IMR-90 (cell line): ENCODE data around the gene KRTAP4-5. TPM values are rescaled to one million over a fixed set of nuclear protein-coding genes. Genes with fewer than 3 reads are reported as not detected.

ENCODE experiments used
- ATAC-seq: fragments of 200-7000 bp; cut with Tn5 transposase; 2 replicates; pipeline ENCODE4 v1.9.1; 2020; ENCODE audit warnings: low read depth, mild to moderate bottlenecking, moderate library complexity
- BruUV-seq: library from RNA; stranded (reverse); fragments of 400-500 nt; replicated peaks from 2 replicates; lab custom pipeline; 2021; lab: Mats Ljungman, UMichigan
- CTCF ChIA-PET: fragments of 300-600 bp; formaldehyde crosslinking; extraction: SDS; loops from one replicate; lab custom pipeline; 2021; ENCODE audit warnings: antibody characterized with exemption; lab: Yijun Ruan, JAX
- POLR2A ChIA-PET: fragments of 300-600 bp; sonication (Branson Sonifier 250); formaldehyde crosslinking; loops from one replicate; lab custom pipeline; 2022; ENCODE audit warnings: antibody characterized with exemption; ENCODE audit not compliant: unreplicated experiment; lab: Charles Lee
- DNase-seq: peaks from one replicate; pipeline ENCODE4 v3.0.0; 2013
- H2AFZ ChIP-seq: replicated peaks from 2 replicates; pipeline ENCODE3; 2013; ENCODE audit warnings: low read length, mild to moderate bottlenecking; ENCODE audit not compliant: poor library complexity
- H2AK5ac ChIP-seq: 2 replicates; pipeline ENCODE4 v1.6.1; 2013; ENCODE audit warnings: low read depth, low read length, inconsistent platforms
- H2AK9ac ChIP-seq: replicated peaks from 2 replicates; pipeline ENCODE3; 2013; ENCODE audit warnings: mild to moderate bottlenecking, low read depth, low read length, moderate library complexity; ENCODE audit not compliant: poor library complexity
- H2BK120ac ChIP-seq: 2 replicates; pipeline ENCODE4 v1.6.1; 2013; ENCODE audit warnings: low read depth, low read length, inconsistent platforms
- H2BK15ac ChIP-seq: 3 replicates; pipeline ENCODE4 v1.6.1; 2013; ENCODE audit warnings: low read depth, low read length, inconsistent platforms
- H2BK20ac ChIP-seq: 2 replicates; pipeline ENCODE4 v1.6.1; 2013; ENCODE audit warnings: low read depth, mild to moderate bottlenecking, inconsistent platforms, low read length, moderate library complexity
- H2BK5ac ChIP-seq: 2 replicates; pipeline ENCODE4 v1.6.1; 2013; ENCODE audit warnings: mild to moderate bottlenecking, low read depth, low read length, inconsistent platforms; ENCODE audit not compliant: poor library complexity, severe bottlenecking
- H3K14ac ChIP-seq: replicated peaks from 2 replicates; pipeline ENCODE4 v1.6.1; 2013; ENCODE audit warnings: low read depth, low read length, inconsistent platforms
- H3K18ac ChIP-seq: 2 replicates; pipeline ENCODE4 v1.6.1; 2013; ENCODE audit warnings: low read depth, low read length, control low read depth
- H3K23ac ChIP-seq: 2 replicates; pipeline ENCODE4 v1.6.1; 2013; ENCODE audit warnings: low read depth, low read length, inconsistent platforms
- H3K27ac ChIP-seq: 2 replicates; pipeline ENCODE4 v1.5.1; 2013; ENCODE audit warnings: mild to moderate bottlenecking, control low read depth, low read length; ENCODE audit not compliant: insufficient read depth
- H3K27me3 ChIP-seq: 2 replicates; pipeline ENCODE4 v1.6.1; 2013; ENCODE audit warnings: low read length; ENCODE audit not compliant: control insufficient read depth, insufficient read depth
- H3K36me3 ChIP-seq: 2 replicates; pipeline ENCODE4 v1.6.1; 2013; ENCODE audit warnings: low read length, mixed read lengths; ENCODE audit not compliant: control insufficient read depth, insufficient read depth
- H3K4ac ChIP-seq: 2 replicates; pipeline ENCODE4 v1.6.1; 2013; ENCODE audit warnings: low read depth, low read length, inconsistent platforms
- H3K4me1 ChIP-seq: 2 replicates; pipeline ENCODE4 v1.6.1; 2013; ENCODE audit warnings: low read length, mixed read lengths; ENCODE audit not compliant: control insufficient read depth, insufficient read depth
- H3K4me2 ChIP-seq: 2 replicates; pipeline ENCODE4 v1.6.1; 2013; ENCODE audit warnings: low read depth, mild to moderate bottlenecking, control low read depth, low read length, moderate library complexity
- H3K4me3 ChIP-seq: 2 replicates; pipeline ENCODE4 v1.5.1; 2013; ENCODE audit warnings: low read depth, mild to moderate bottlenecking, control low read depth, low read length, moderate library complexity; ENCODE audit not compliant: insufficient read depth
- H3K56ac ChIP-seq: 2 replicates; pipeline ENCODE4 v1.6.1; 2013; ENCODE audit warnings: low read length, inconsistent platforms; ENCODE audit not compliant: insufficient read depth; ENCODE audit errors: extremely low read depth
- H3K79me1 ChIP-seq, 2 experiments: 2 replicates each; pipeline ENCODE4 v1.6.1; 2013; ENCODE audit warnings: low read length in 2 of 2, inconsistent platforms in 1 of 2, low read depth in 1 of 2
- H3K9ac ChIP-seq: 2 replicates; pipeline ENCODE4 v1.6.1; 2013; ENCODE audit warnings: low read depth, low read length, control low read depth
- H3K9me1 ChIP-seq: 2 replicates; pipeline ENCODE4 v1.6.1; 2013; ENCODE audit warnings: low read length, inconsistent platforms; ENCODE audit not compliant: insufficient read depth
- H3K9me3 ChIP-seq: 2 replicates; pipeline ENCODE4 v1.6.1; 2013; ENCODE audit warnings: low read length; ENCODE audit not compliant: control insufficient read depth, insufficient read depth
- H4K20me1 ChIP-seq: 2 replicates; pipeline ENCODE4 v1.6.1; 2013; ENCODE audit warnings: low read length, inconsistent platforms; ENCODE audit not compliant: insufficient read depth
- H4K5ac ChIP-seq: 2 replicates; pipeline ENCODE4 v1.6.1; 2013; ENCODE audit warnings: mild to moderate bottlenecking, low read depth, low read length, control low read depth
- H4K8ac ChIP-seq, 2 experiments: 2 replicates each; pipeline ENCODE4 v1.6.1; 2013; ENCODE audit warnings: low read depth in 2 of 2, low read length in 2 of 2, control low read depth in 1 of 2, inconsistent platforms in 1 of 2
- H4K91ac ChIP-seq: 2 replicates; pipeline ENCODE4 v1.6.1; 2013; ENCODE audit warnings: low read depth, low read length, inconsistent platforms; ENCODE audit not compliant: insufficient read depth
- BHLHE40 ChIP-seq: fragments of 150-350 bp; IDR thresholded peaks from 2 replicates; pipeline ENCODE4 v1.6.1; 2016; ENCODE audit warnings: mild to moderate bottlenecking, low read depth, low read length
- FOS ChIP-seq: fragments of 150-350 bp; IDR thresholded peaks from 2 replicates; pipeline ENCODE4 v1.6.1; 2016; ENCODE audit warnings: low read depth, low read length
- MAFK ChIP-seq: IDR thresholded peaks from 2 replicates; pipeline ENCODE4 v1.6.1; 2012; ENCODE audit warnings: low read depth, low read length, improper control_type of control experiment
- NFE2L2 ChIP-seq: fragments of 150-350 bp; IDR thresholded peaks from 2 replicates; pipeline ENCODE4 v1.6.1; 2016; ENCODE audit warnings: low read depth, mild to moderate bottlenecking, low read length
- RCOR1 ChIP-seq: IDR thresholded peaks from 2 replicates; pipeline ENCODE4 v1.6.1; 2012; ENCODE audit warnings: mild to moderate bottlenecking, low read length, improper control_type of control experiment; ENCODE audit not compliant: insufficient replicate concordance
- SMC3 ChIP-seq: fragments of 150-350 bp; IDR thresholded peaks from 2 replicates; pipeline ENCODE4 v1.6.1; 2016; ENCODE audit warnings: low read depth, mild to moderate bottlenecking, antibody characterized with exemption, low read length, moderate library complexity
- WGBS, 2 experiments: methylation state at CpG; one replicate each; pipeline versions ENCODE4 v1.1.5 to v1.1.7; 2013; ENCODE audit warnings: missing lambda C conversion rate in 2 of 2; ENCODE audit not compliant: insufficient read length in 1 of 2; ENCODE audit errors: extremely low coverage in 2 of 2; 5-methylcytosine and 5-hydroxymethylcytosine counted together
- dilution Hi-C: fragments of 300-500 bp; cut with HindIII; formaldehyde crosslinking; loops from one replicate; pipeline ENCODE4 v1.14.3; 2018; ENCODE audit warnings: low sequenced_read_pairs; ENCODE audit not compliant: unreplicated experiment
- in situ Hi-C: fragments of 300-500 bp; cut with MboI; formaldehyde crosslinking; loops from 3 replicates; pipeline ENCODE4 v1.14.3; 2019; ENCODE audit warnings: low sequenced_read_pairs, inconsistent platforms, mixed read lengths
- intact Hi-C: fragments of 100-400 bp; cut with micrococcal nuclease; formaldehyde crosslinking; loops from 2 replicates; pipeline ENCODE4 v1.10.0; 2022
- polyA plus RNA-seq, 3 experiments: library from polyadenylated mRNA; depleted of rRNA; stranded (reverse); fragments of >200 nt; gene quantifications; 2 replicates each; pipeline ENCODE4 v1.2.3, GENCODE V29; 2012; ENCODE audit warnings: low replicate concordance in 1 of 3
- total RNA-seq: library from RNA; depleted of rRNA; stranded (reverse); fragments of >200 nt; gene quantifications from 2 replicates; pipeline ENCODE4 v1.2.3, GENCODE V29; 2012
- TF ChIP-seq, protein P1 (sequence below): conservative IDR thresholded peaks from 2 replicates; pipeline ENCODE4 v1.5.1; 2012; ENCODE audit warnings: mild to moderate bottlenecking, low read depth, low read length, improper control_type of control experiment

Gene KRTAP4-5
- total and polyA plus RNA-seq, 2 of the 4 experiments (the other 2 are of a cell fraction): not detected

DNA sequence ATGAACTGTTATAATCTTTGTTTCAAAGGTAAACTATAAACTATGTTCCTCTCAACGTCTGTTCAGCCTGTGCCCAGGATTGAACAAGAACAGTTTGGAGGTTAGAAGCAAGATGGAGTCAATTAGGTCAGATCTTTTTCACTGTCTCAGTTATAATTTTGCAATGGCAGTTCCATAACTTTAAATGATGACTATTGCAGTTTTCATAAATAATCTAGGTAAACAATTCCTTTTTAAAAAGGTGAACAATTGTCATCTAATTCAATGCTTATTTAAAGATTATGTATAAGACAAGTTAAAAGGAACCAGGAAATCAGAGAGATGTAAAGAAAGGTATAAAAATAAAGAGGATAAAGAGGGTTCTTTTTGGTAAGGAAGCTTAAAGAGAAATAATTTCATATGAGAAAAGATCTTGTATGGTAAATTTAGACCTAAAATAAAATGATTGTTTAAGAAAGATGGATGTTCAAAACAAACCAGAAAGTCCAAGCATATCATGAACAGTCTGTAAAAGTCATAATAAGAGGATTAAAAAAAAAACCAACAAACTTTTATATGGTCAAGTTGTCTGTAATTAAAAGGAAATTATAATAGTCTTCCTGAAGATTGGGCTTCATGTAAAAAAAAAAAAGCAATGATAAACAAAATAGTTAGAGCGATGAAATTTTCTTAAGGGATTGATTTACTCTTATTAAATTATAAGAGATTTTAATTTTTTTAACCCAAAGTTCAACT is 38.3 kb downstream of the KRTAP4-5 start:
- H3K4me1 ChIP-seq: no peaks in the 10 kb centered on the region
- H3K27me3 ChIP-seq: no peaks in the 10 kb centered on the region
- H2BK15ac ChIP-seq: no peak overlapping the region
- TF ChIP-seq FOS (no peak), MAFK (peak; percentile 67), RCOR1 (no peak), NFE2L2 (no peak), BHLHE40 (no peak), SMC3 (no peak)
- TF ChIP-seq, protein P1, sequence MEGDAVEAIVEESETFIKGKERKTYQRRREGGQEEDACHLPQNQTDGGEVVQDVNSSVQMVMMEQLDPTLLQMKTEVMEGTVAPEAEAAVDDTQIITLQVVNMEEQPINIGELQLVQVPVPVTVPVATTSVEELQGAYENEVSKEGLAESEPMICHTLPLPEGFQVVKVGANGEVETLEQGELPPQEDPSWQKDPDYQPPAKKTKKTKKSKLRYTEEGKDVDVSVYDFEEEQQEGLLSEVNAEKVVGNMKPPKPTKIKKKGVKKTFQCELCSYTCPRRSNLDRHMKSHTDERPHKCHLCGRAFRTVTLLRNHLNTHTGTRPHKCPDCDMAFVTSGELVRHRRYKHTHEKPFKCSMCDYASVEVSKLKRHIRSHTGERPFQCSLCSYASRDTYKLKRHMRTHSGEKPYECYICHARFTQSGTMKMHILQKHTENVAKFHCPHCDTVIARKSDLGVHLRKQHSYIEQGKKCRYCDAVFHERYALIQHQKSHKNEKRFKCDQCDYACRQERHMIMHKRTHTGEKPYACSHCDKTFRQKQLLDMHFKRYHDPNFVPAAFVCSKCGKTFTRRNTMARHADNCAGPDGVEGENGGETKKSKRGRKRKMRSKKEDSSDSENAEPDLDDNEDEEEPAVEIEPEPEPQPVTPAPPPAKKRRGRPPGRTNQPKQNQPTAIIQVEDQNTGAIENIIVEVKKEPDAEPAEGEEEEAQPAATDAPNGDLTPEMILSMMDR: no peak
- no CpG with 5 or more reads among the region's 2 CpGs for WGBS, 2 experiments
- no peak overlapping the region for H2BK5ac ChIP-seq
- dilution Hi-C loops (no loop called here), intact Hi-C loops (no loop called here), in situ Hi-C loops (no loop called here)
- no peak overlapping the region for H2AFZ ChIP-seq
- H3K18ac ChIP-seq: no peak overlapping the region
- no peak overlapping the region for H3K56ac ChIP-seq
- no peak overlapping the region for H2BK120ac ChIP-seq
- no peaks in the 10 kb centered on the region for H3K36me3 ChIP-seq
- BruUV-seq: no TSS peak
- no peak overlapping the region for H4K5ac ChIP-seq
- ChIA-PET POLR2A (no interaction called here), CTCF (interaction anchor here (0.6 kb wide), 1 partner anchor 263 kb away, joined by 3 read pairs; no protein-coding TSS in a partner anchor)
- no peak overlapping the region for H4K91ac ChIP-seq
- H3K4ac ChIP-seq: no peak overlapping the region
- no peak overlapping the region for H3K14ac ChIP-seq
- no peak overlapping the region for H3K23ac ChIP-seq
- H3K4me2 ChIP-seq: no peak overlapping the region
- H2AK5ac ChIP-seq: no peak overlapping the region
- no peaks in the 10 kb centered on the region for H4K20me1 ChIP-seq
- H3K9me3 ChIP-seq: no peaks in the 10 kb centered on the region
- H2BK20ac ChIP-seq: no peak overlapping the region
- DNase-seq: no peak
- no peak overlapping the region for H3K4me3 ChIP-seq
- no peak overlapping the region for H2AK9ac ChIP-seq
- no peaks in the 10 kb centered on the region; the same call in 1 of the 2 replicates for H3K9me1 ChIP-seq
- H4K8ac ChIP-seq: no peak overlapping the region; a peak in 1 of 4 replicates
- H3K27ac ChIP-seq: no peak overlapping the region
- no peak overlapping the region for H3K9ac ChIP-seq
- no peaks in the 10 kb centered on the region for H3K79me1 ChIP-seq
- no peak for ATAC-seq
